Measurements from ENCODE around the gene ZNF343.

The ZNF343 gene

GRCh38 chr20:2483504-2483903 is 25.2 kb downstream of the ZNF343 start:
- peaks cover 14% of the 10 kb centered on the region for H3K36me3 ChIP-seq (ENCODE audit: control insufficient read depth, insufficient read depth, low read length)

GRCh38 chr20:2480381-2480780 is 28.3 kb downstream of the ZNF343 start:
- TF ChIP-seq CTCF (IDR thresholded peaks at IDR 0.05; ENCODE audit: insufficient read depth, low read length, poor library complexity, severe bottlenecking) = no peak
- no peak for DNase-seq (ENCODE audit: extremely low read depth, insufficient read length)
- Histone ChIP-seq H3K36me3 (ENCODE audit: control insufficient read depth, insufficient read depth, low read length) (peaks cover 14% of the 10 kb centered on the region), H3K4me3 (replicated peaks; ENCODE audit: low read depth, low read length) (no peak overlapping the region), H3K27me3 (replicated peaks; ENCODE audit: control insufficient read depth, insufficient read depth, low read length) (no peaks in the 10 kb centered on the region)

More at GRCh38 chr20:2483504-2483903, 25.2 kb downstream of the ZNF343 start:
- DNase-seq (ENCODE audit: extremely low read depth, insufficient read length) = no peak
- no peaks in the 10 kb centered on the region for H3K27me3 ChIP-seq (replicated peaks; ENCODE audit: control insufficient read depth, insufficient read depth, low read length)
- TF ChIP-seq CTCF (IDR thresholded peaks at IDR 0.05; ENCODE audit: insufficient read depth, low read length, poor library complexity, severe bottlenecking) = no peak
- no peak overlapping the region for H3K4me3 ChIP-seq (replicated peaks; ENCODE audit: low read depth, low read length)

- no peak overlapping the region for H3K4me3 ChIP-seq (replicated peaks; ENCODE audit: low read depth, low read length)
- peak; percentile 27 for TF ChIP-seq CTCF (IDR thresholded peaks at IDR 0.05; ENCODE audit: insufficient read depth, low read length, poor library complexity, severe bottlenecking)
- DNase-seq (ENCODE audit: extremely low read depth, insufficient read length) = no peak
- H3K36me3 ChIP-seq (ENCODE audit: control insufficient read depth, insufficient read depth, low read length) = no peaks in the 10 kb centered on the region; the same call in 1 of the 2 replicates
- H3K27me3 ChIP-seq (replicated peaks; ENCODE audit: control insufficient read depth, insufficient read depth, low read length) = no peaks in the 10 kb centered on the region
Observed at GRCh38 chr20:2476742-2477615, 31.7 kb downstream of the ZNF343 start.

- no peak overlapping the region for H3K4me3 ChIP-seq (replicated peaks; ENCODE audit: low read depth, low read length)
- no peak for TF ChIP-seq CTCF (IDR thresholded peaks at IDR 0.05; ENCODE audit: insufficient read depth, low read length, poor library complexity, severe bottlenecking)
- no peak for DNase-seq (ENCODE audit: extremely low read depth, insufficient read length)
- no peaks in the 10 kb centered on the region for H3K27me3 ChIP-seq (replicated peaks; ENCODE audit: control insufficient read depth, insufficient read depth, low read length)
- H3K36me3 ChIP-seq (ENCODE audit: control insufficient read depth, insufficient read depth, low read length) = no peaks in the 10 kb centered on the region; the same call in 1 of the 2 replicates
Observed at GRCh38 chr20:2475850-2476741, 32.6 kb downstream of the ZNF343 start.

- Histone ChIP-seq H3K4me3 (replicated peaks; ENCODE audit: low read depth, low read length) (no peak overlapping the region), H3K36me3 (ENCODE audit: control insufficient read depth, insufficient read depth, low read length) (no peaks in the 10 kb centered on the region), H3K27me3 (replicated peaks; ENCODE audit: control insufficient read depth, insufficient read depth, low read length) (no peaks in the 10 kb centered on the region)
- TF ChIP-seq CTCF (IDR thresholded peaks at IDR 0.05; ENCODE audit: insufficient read depth, low read length, poor library complexity, severe bottlenecking) = no peak
- no peak for DNase-seq (ENCODE audit: extremely low read depth, insufficient read length)
Observed at GRCh38 chr20:2473516-2473915, 35.2 kb downstream of the ZNF343 start.
